HCT116 (cell line): ENCODE data around the gene SLC6A13. TPM values are rescaled to one million over a fixed set of nuclear protein-coding genes. Genes with fewer than 3 reads are reported as not detected.

Experiments
- ATAC-seq: fragments of 200-7000 bp; cut with Tn5 transposase; 2 replicates; pipeline ENCODE4 v1.9.1; 2020; ENCODE audit warnings: mild to moderate bottlenecking, moderate library complexity
- BruUV-seq: library from RNA; stranded (reverse); fragments of 400-500 nt; replicated peaks from 2 replicates; lab custom pipeline; 2021; lab: Mats Ljungman, UMichigan
- CTCF ChIA-PET: fragments of 300-600 bp; sonication (Branson Sonifier 250); formaldehyde crosslinking; loops from one replicate; lab custom pipeline; 2021; ENCODE audit warnings: antibody characterized with exemption; lab: Charles Lee
- POLR2A ChIA-PET: fragments of 300-600, 350-600 bp; sonication (Branson Sonifier 250); formaldehyde crosslinking; loops from one replicate; lab custom pipeline; 2021; ENCODE audit warnings: antibody characterized with exemption; lab: Charles Lee
- RAD21 ChIA-PET, 2 experiments: fragments of 300-600 bp; sonication (Branson Sonifier 250); formaldehyde crosslinking; loops; one replicate each; lab custom pipeline; 2023; ENCODE audit warnings: low total read pairs in 2 of 2; ENCODE audit not compliant: uncharacterized antibody in 2 of 2, unreplicated experiment in 2 of 2, low non-redundant PET in 1 of 2; lab: Charles Lee
- DNase-seq: peaks from one replicate; pipeline ENCODE4 v3.0.0-alpha.2; 2010; ENCODE audit warnings: low read depth, low spot score
- H2AFZ ChIP-seq: fragments of 200-600 bp; shearing (Covaris generic), sonication (generic); 2 replicates; pipeline ENCODE4 v1.6.1; 2017; ENCODE audit warnings: low read depth, mixed run types, mixed read lengths, antibody characterized with exemption, low read length; ENCODE audit not compliant: poor library complexity, severe bottlenecking
- H3K27ac ChIP-seq: 2 replicates; pipeline ENCODE4 v1.5.1; 2012; ENCODE audit warnings: low read depth, low read length
- H3K27me3 ChIP-seq: fragments of 200-600 bp; sonication (generic); 2 replicates; pipeline ENCODE4 v1.6.1; 2016; ENCODE audit warnings: mixed run types, low read length, mixed read lengths; ENCODE audit not compliant: insufficient read depth
- H3K36me3 ChIP-seq, 2 experiments: fragments of 200-500 bp in 1 of 2; fragments of 200-600 bp in 1 of 2; sonication (Bioruptor generic) in 1 of 2; sonication (generic) in 1 of 2; 2 replicates each; pipeline versions ENCODE4 v1.5.1 to v1.6.1; 2014 to 2016; ENCODE audit warnings: low read length in 2 of 2, inconsistent platforms in 1 of 2, mixed read lengths in 1 of 2, mixed run types in 1 of 2; ENCODE audit not compliant: insufficient read depth in 2 of 2, control insufficient read depth in 1 of 2
- H3K4me1 ChIP-seq, 2 experiments: fragments of 200-600 bp in 1 of 2; sonication (generic) in 1 of 2; 2 replicates each; pipeline versions ENCODE4 v1.5.1 to v1.6.1; 2012 to 2017; ENCODE audit warnings: low read length in 2 of 2, inconsistent platforms in 1 of 2, mild to moderate bottlenecking in 1 of 2, mixed read lengths in 1 of 2, mixed run types in 1 of 2, moderate library complexity in 1 of 2; ENCODE audit not compliant: insufficient read depth in 2 of 2, control insufficient read depth in 1 of 2
- H3K4me2 ChIP-seq: fragments of 200-600 bp; sonication (generic); 2 replicates; pipeline ENCODE4 v1.6.1; 2017; ENCODE audit warnings: mixed run types, low read length, mixed read lengths
- H3K4me3 ChIP-seq, 2 experiments: fragments of 200-600 bp in 1 of 2; sonication (generic) in 1 of 2; replicated peaks in 1 of 2; 2 replicates each; pipeline ENCODE4 v1.5.1; 2011 to 2016; ENCODE audit warnings: low read length in 2 of 2, control low read depth in 1 of 2, low read depth in 1 of 2, mild to moderate bottlenecking in 1 of 2, mixed read lengths in 1 of 2, mixed run types in 1 of 2
- H3K79me2 ChIP-seq: fragments of 200-600 bp; sonication (generic); 2 replicates; pipeline ENCODE4 v1.6.1; 2017; ENCODE audit warnings: mild to moderate bottlenecking, mixed run types, low read length, moderate library complexity, mixed read lengths; ENCODE audit not compliant: insufficient read depth
- H3K9ac ChIP-seq: fragments of 200-600 bp; sonication (generic); 2 replicates; pipeline ENCODE4 v1.6.1; 2016; ENCODE audit warnings: low read length, mixed read lengths
- H3K9me2 ChIP-seq: fragments of 200-600 bp; sonication (generic), shearing (Covaris generic); 2 replicates; pipeline ENCODE4 v1.6.1; 2017; ENCODE audit warnings: mixed run types, mild to moderate bottlenecking, moderate library complexity; ENCODE audit not compliant: insufficient read depth
- H3K9me3 ChIP-seq, 2 experiments: fragments of 200-500 bp in 1 of 2; fragments of 200-600 bp in 1 of 2; sonication (Bioruptor generic) in 1 of 2; sonication (generic) in 1 of 2; 2 replicates each; pipeline ENCODE4 v1.6.1; 2014 to 2017; ENCODE audit warnings: low read length in 2 of 2, mixed read lengths in 2 of 2, inconsistent platforms in 1 of 2, low read depth in 1 of 2, mild to moderate bottlenecking in 1 of 2, mixed run types in 1 of 2, moderate library complexity in 1 of 2; ENCODE audit not compliant: control insufficient read depth in 1 of 2, insufficient read depth in 1 of 2
- H4K20me1 ChIP-seq: fragments of 200-600 bp; sonication (generic), shearing (Covaris generic); 2 replicates; pipeline ENCODE4 v1.6.1; 2017; ENCODE audit warnings: mixed run types, mild to moderate bottlenecking, moderate library complexity; ENCODE audit not compliant: insufficient read depth
- CEBPB ChIP-seq: IDR thresholded peaks from 2 replicates; pipeline ENCODE4 v1.6.1; 2012; ENCODE audit warnings: low read depth
- EGR1 ChIP-seq: IDR thresholded peaks from 2 replicates; pipeline ENCODE4 v1.6.1; 2012; ENCODE audit warnings: low read depth
- ELF1 ChIP-seq: IDR thresholded peaks from 2 replicates; pipeline ENCODE4 v1.6.1; 2012; ENCODE audit warnings: low read depth, borderline replicate concordance
- EZH2 ChIP-seq: fragments of 200-600 bp; sonication (generic); IDR thresholded peaks from 2 replicates; pipeline ENCODE4 v1.6.1; 2017; ENCODE audit warnings: antibody characterized with exemption, mixed run types
- EZH2phosphoT487 ChIP-seq: fragments of 200-600 bp; IDR thresholded peaks from 2 replicates; pipeline ENCODE4 v1.6.1; 2018; ENCODE audit warnings: antibody characterized with exemption, borderline replicate concordance
- FOSL1 ChIP-seq: IDR thresholded peaks from 2 replicates; pipeline ENCODE4 v1.6.1; 2012; ENCODE audit warnings: low read depth
- POLR2A ChIP-seq: IDR thresholded peaks from 2 replicates; pipeline ENCODE4 v1.7.0; 2011; ENCODE audit warnings: borderline replicate concordance; ENCODE audit not compliant: insufficient read depth, insufficient read length; ENCODE audit errors: extremely low read depth
- RAD21 ChIP-seq: IDR thresholded peaks from 2 replicates; pipeline ENCODE4 v1.6.1; 2012; ENCODE audit warnings: low read depth, mild to moderate bottlenecking
- SIN3A ChIP-seq: IDR thresholded peaks from 2 replicates; pipeline ENCODE4 v1.6.1; 2012; ENCODE audit warnings: low read depth
- SP1 ChIP-seq: IDR thresholded peaks from 2 replicates; pipeline ENCODE4 v1.6.1; 2012; ENCODE audit warnings: low read depth
- SRF ChIP-seq: IDR thresholded peaks from 2 replicates; pipeline ENCODE4 v1.6.1; 2012; ENCODE audit warnings: low read depth
- TCF7L2 ChIP-seq: IDR thresholded peaks from 2 replicates; pipeline ENCODE4 v1.7.0; 2011; ENCODE audit warnings: borderline replicate concordance, inconsistent platforms; ENCODE audit not compliant: insufficient read depth, insufficient read length; ENCODE audit errors: extremely low read depth
- YY1 ChIP-seq: IDR thresholded peaks from 2 replicates; pipeline ENCODE4 v1.6.1; 2011; ENCODE audit warnings: low read length, low read depth, moderate library complexity, mild to moderate bottlenecking; ENCODE audit not compliant: insufficient replicate concordance; ENCODE audit errors: extremely low read depth
- ZNF274 ChIP-seq: fragments of 200-500 bp; sonication (Bioruptor generic); IDR thresholded peaks from 2 replicates; pipeline ENCODE4 v1.6.1; 2014; ENCODE audit warnings: mild to moderate bottlenecking, low read depth, low read length, inconsistent platforms
- intact Hi-C: fragments of 100-400 bp; cut with micrococcal nuclease; formaldehyde crosslinking; loops from 2 replicates; pipeline ENCODE4 v1.10.0; 2022
- total RNA-seq: library from RNA; stranded (reverse); gene quantifications from one replicate; pipeline ENCODE4 v1.2.1, GENCODE V29; 2021; ENCODE audit not compliant: unreplicated experiment
- TF ChIP-seq, protein P1 (sequence below): IDR thresholded peaks from 2 replicates; pipeline ENCODE4 v1.6.1; 2012; ENCODE audit warnings: low read depth
- TF ChIP-seq, protein P2 (sequence below), 3 experiments: fragments of 200-600 bp in 1 of 3; sonication (generic) in 1 of 3; IDR thresholded peaks in 2 of 3; conservative IDR thresholded peaks in 1 of 3; 2 replicates each; pipeline ENCODE4 v1.5.1; 2012 to 2017; ENCODE audit warnings: low read depth in 2 of 3, low read length in 2 of 3, antibody characterized with exemption in 1 of 3, borderline replicate concordance in 1 of 3, control low read depth in 1 of 3, mild to moderate bottlenecking in 1 of 3, mixed read lengths in 1 of 3, mixed run types in 1 of 3, moderate library complexity in 1 of 3; ENCODE audit not compliant: insufficient read depth in 1 of 3
- TF ChIP-seq, protein P3 (sequence below): IDR thresholded peaks from 2 replicates; pipeline ENCODE4 v1.6.1; 2011; ENCODE audit warnings: mild to moderate bottlenecking, low read length, moderate library complexity; ENCODE audit not compliant: insufficient replicate concordance; ENCODE audit errors: extremely low read depth
- TF ChIP-seq, protein P4 (sequence below): IDR thresholded peaks from 2 replicates; pipeline ENCODE4 v1.6.1; 2012

Gene SLC6A13
- total RNA-seq, 1 experiment from 2014 or later: 0.39 TPM

DNA sequence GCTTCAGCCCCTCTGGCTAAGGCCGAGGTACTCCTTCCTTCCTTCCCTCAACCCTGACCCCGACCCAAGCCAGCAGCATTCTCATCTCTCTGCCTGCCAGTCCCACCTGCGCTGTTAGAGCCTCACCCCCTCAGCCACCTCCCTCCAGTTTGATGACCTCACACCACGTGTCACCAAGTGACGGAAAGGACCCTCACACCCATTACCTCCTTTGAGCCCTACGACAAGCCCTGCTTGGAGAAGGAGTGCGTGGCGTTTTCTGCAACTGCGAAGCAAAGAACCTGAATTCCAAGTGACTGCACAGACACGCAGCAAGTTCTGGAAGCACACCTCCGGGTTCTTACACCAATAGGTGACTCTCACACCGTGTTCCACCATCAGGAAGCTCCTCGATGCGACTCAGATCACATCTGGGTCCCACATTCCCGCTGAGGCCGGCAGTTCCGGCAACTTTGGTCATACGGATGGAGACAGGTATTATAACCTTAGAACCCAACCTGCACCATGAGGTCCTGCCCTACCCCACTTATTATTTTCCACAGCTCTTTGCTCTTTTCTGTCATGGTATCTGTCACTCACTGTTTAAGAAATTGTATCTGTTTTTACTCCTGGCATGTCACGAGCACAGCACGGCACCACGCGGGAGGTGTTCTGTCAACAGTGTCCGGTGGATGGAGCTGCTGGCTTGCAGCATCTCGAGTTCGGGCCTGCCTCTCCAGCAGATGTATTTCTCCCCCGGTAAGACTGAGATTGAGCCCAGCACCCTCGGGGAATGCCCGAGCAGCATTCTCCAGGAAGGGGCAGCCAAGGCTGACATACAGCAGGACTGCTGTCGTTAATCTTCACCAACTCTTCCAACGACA is 43.7 kb downstream of the SLC6A13 start:
- intact Hi-C loops: no loop called here
- ATAC-seq: no peak

More for the DNA sequence above, 43.7 kb downstream of the SLC6A13 start:
- H3K9me2 ChIP-seq: no peaks in the 10 kb centered on the region
- no peaks in the 10 kb centered on the region for H3K9me3 ChIP-seq
- no peak overlapping the region for H3K4me2 ChIP-seq
- ChIA-PET RAD21 (no interaction called here), POLR2A (interaction anchor here (0.7 kb wide), 1 partner anchor 30 kb away, joined by 3 read pairs; no protein-coding TSS in a partner anchor), CTCF (interaction anchor here (1.1 to 1.9 kb wide), 4 partner anchors 9 to 111 kb away, joined by 3 to 6 read pairs (median 4); no protein-coding TSS in a partner anchor)
- no peak for TF ChIP-seq SIN3A
- TF ChIP-seq, protein P1, sequence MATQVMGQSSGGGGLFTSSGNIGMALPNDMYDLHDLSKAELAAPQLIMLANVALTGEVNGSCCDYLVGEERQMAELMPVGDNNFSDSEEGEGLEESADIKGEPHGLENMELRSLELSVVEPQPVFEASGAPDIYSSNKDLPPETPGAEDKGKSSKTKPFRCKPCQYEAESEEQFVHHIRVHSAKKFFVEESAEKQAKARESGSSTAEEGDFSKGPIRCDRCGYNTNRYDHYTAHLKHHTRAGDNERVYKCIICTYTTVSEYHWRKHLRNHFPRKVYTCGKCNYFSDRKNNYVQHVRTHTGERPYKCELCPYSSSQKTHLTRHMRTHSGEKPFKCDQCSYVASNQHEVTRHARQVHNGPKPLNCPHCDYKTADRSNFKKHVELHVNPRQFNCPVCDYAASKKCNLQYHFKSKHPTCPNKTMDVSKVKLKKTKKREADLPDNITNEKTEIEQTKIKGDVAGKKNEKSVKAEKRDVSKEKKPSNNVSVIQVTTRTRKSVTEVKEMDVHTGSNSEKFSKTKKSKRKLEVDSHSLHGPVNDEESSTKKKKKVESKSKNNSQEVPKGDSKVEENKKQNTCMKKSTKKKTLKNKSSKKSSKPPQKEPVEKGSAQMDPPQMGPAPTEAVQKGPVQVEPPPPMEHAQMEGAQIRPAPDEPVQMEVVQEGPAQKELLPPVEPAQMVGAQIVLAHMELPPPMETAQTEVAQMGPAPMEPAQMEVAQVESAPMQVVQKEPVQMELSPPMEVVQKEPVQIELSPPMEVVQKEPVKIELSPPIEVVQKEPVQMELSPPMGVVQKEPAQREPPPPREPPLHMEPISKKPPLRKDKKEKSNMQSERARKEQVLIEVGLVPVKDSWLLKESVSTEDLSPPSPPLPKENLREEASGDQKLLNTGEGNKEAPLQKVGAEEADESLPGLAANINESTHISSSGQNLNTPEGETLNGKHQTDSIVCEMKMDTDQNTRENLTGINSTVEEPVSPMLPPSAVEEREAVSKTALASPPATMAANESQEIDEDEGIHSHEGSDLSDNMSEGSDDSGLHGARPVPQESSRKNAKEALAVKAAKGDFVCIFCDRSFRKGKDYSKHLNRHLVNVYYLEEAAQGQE: no peak
- no peak for TF ChIP-seq TCF7L2
- TF ChIP-seq YY1: no peak
- TF ChIP-seq EGR1: no peak
- no peak for TF ChIP-seq CEBPB
- no peak for TF ChIP-seq SRF
- no peak for TF ChIP-seq FOSL1
- TF ChIP-seq ZNF274: no peak
- TF ChIP-seq, protein P2, sequence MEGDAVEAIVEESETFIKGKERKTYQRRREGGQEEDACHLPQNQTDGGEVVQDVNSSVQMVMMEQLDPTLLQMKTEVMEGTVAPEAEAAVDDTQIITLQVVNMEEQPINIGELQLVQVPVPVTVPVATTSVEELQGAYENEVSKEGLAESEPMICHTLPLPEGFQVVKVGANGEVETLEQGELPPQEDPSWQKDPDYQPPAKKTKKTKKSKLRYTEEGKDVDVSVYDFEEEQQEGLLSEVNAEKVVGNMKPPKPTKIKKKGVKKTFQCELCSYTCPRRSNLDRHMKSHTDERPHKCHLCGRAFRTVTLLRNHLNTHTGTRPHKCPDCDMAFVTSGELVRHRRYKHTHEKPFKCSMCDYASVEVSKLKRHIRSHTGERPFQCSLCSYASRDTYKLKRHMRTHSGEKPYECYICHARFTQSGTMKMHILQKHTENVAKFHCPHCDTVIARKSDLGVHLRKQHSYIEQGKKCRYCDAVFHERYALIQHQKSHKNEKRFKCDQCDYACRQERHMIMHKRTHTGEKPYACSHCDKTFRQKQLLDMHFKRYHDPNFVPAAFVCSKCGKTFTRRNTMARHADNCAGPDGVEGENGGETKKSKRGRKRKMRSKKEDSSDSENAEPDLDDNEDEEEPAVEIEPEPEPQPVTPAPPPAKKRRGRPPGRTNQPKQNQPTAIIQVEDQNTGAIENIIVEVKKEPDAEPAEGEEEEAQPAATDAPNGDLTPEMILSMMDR (IDR thresholded peaks at IDR 0.05 in 2 of 3, conservative IDR thresholded peaks at IDR 0.05 in 1 of 3; ENCODE audit: borderline replicate concordance in 1 of 3, insufficient read depth in 1 of 3, low read depth in 2 of 3, low read length in 2 of 3): no peak
- TF ChIP-seq EZH2phosphoT487: no peak
- no peak for TF ChIP-seq SP1
- no peak for TF ChIP-seq ELF1
- TF ChIP-seq POLR2A: no peak
- TF ChIP-seq, protein P3, sequence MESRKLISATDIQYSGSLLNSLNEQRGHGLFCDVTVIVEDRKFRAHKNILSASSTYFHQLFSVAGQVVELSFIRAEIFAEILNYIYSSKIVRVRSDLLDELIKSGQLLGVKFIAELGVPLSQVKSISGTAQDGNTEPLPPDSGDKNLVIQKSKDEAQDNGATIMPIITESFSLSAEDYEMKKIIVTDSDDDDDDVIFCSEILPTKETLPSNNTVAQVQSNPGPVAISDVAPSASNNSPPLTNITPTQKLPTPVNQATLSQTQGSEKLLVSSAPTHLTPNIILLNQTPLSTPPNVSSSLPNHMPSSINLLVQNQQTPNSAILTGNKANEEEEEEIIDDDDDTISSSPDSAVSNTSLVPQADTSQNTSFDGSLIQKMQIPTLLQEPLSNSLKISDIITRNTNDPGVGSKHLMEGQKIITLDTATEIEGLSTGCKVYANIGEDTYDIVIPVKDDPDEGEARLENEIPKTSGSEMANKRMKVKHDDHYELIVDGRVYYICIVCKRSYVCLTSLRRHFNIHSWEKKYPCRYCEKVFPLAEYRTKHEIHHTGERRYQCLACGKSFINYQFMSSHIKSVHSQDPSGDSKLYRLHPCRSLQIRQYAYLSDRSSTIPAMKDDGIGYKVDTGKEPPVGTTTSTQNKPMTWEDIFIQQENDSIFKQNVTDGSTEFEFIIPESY: no peak
- TF ChIP-seq EZH2: no peak
- TF ChIP-seq, protein P4, sequence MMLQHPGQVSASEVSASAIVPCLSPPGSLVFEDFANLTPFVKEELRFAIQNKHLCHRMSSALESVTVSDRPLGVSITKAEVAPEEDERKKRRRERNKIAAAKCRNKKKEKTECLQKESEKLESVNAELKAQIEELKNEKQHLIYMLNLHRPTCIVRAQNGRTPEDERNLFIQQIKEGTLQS: no peak
- no peak for TF ChIP-seq RAD21
- H3K36me3 ChIP-seq: no peaks in the 10 kb centered on the region
- no peak overlapping the region for H3K27ac ChIP-seq
- H2AFZ ChIP-seq: no peak overlapping the region
- no TSS peak for BruUV-seq
- no peaks in the 10 kb centered on the region for H3K27me3 ChIP-seq
- DNase-seq: no peak
- H3K4me1 ChIP-seq: peaks cover 0 to 6% of the 10 kb centered on the region in 2 experiments; a peak in 1 of 4 replicates
- no peak overlapping the region for H3K9ac ChIP-seq
- no peak overlapping the region for H3K4me3 ChIP-seq
- H3K79me2 ChIP-seq: no peaks in the 10 kb centered on the region
- no peaks in the 10 kb centered on the region for H4K20me1 ChIP-seq
